DMS53 treated with DMSO at 0.1 percent for 48 hours (cell line): ENCODE measurements around the gene EML5.
"Not testable (repeated sequence)": the region's sequence is repeated elsewhere in the genome, so short reads cannot be mapped to it uniquely, and the experiment has no call there.

ENCODE experiments used
- DNase-seq: peaks from one replicate; lab custom pipeline; 2025; ENCODE audit not compliant: unreplicated experiment; lab: John Stamatoyannopoulos, UW

EML5 gene

GRCh38 chr14:88804035-88804434, 11.3 kb upstream of the EML5 start:
- DNase-seq = no peak

- DNase-seq = no peak
These were observed 9.8 kb upstream of the EML5 start for GRCh38 chr14:88802596-88802995.

- DNase-seq = no peak
These were observed 6.8 kb upstream of the EML5 start for GRCh38 chr14:88799522-88799921.

GRCh38 chr14:88798156-88798555, 5.4 kb upstream of the EML5 start:
- DNase-seq = peak; percentile 5

GRCh38 chr14:88793259-88793625, 489 bp upstream of the EML5 start:
- no peak for DNase-seq

- DNase-seq = no peak
These were observed 902 bp downstream of the EML5 start for GRCh38 chr14:88791629-88792472.

- no peak for DNase-seq
These were observed 1.5 kb downstream of the EML5 start for GRCh38 chr14:88791252-88791621.

GRCh38 chr14:88790501-88791251, 2.1 kb downstream of the EML5 start:
- DNase-seq = no peak

- not testable (repeated sequence) for DNase-seq
These were observed 3.2 kb downstream of the EML5 start for GRCh38 chr14:88789573-88789972.

- no peak for DNase-seq
These were observed 6.0 kb downstream of the EML5 start for GRCh38 chr14:88786715-88787114.

- DNase-seq = no peak
These were observed 6.8 kb downstream of the EML5 start for GRCh38 chr14:88785911-88786310.

- no peak for DNase-seq
These were observed 17.2 kb downstream of the EML5 start for GRCh38 chr14:88775532-88775931.

- no peak for DNase-seq
These were observed 22.0 kb downstream of the EML5 start for GRCh38 chr14:88770736-88771135.

GRCh38 chr14:88765130-88765529, 27.6 kb downstream of the EML5 start:
- DNase-seq = no peak

GRCh38 chr14:88753873-88754272, 38.9 kb downstream of the EML5 start:
- no peak for DNase-seq

GRCh38 chr14:88750945-88751344, 41.8 kb downstream of the EML5 start:
- no peak for DNase-seq

- DNase-seq = no peak
These were observed 42.3 kb downstream of the EML5 start for GRCh38 chr14:88750413-88750812.

- no peak for DNase-seq
These were observed 43.6 kb downstream of the EML5 start for GRCh38 chr14:88749139-88749538.

GRCh38 chr14:88748288-88748687, 44.5 kb downstream of the EML5 start:
- DNase-seq = no peak

GRCh38 chr14:88746052-88746451, 46.7 kb downstream of the EML5 start:
- no peak for DNase-seq

- no peak for DNase-seq
These were observed 55.5 kb downstream of the EML5 start for GRCh38 chr14:88737245-88737644.

- no peak for DNase-seq
These were observed 59.6 kb downstream of the EML5 start for GRCh38 chr14:88733121-88733520.
